ENCODE data around the gene CIITA.

DNA sequence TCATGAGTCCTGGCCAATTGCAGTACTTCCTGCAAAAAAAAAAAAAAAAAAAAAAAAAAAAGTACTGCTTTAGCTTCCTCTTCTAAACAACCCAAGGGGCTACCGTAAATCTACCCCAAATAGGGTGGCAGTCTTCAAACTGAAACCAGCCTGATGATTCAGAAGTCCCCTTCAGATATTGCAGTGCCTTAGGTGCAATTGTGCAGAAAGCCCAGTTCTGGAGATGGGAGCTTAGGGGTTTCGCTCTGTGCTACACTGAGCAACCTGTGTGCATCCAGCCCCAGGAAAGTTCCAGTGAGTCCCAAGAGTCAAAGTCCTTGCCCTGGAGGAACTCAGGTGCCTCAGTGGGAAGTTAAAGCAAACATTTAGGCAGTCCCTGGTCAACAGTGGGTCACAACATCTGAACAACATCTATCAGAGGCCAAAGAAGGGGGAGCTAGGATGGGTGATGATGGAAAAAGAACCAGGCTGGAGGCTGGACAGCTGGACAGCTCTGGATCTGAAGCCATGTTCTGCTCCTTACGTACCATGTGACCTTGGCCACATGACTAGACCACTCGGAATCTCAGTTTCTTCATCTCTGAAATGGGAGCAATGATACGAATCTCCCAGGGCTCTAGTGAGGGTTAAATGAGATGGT lies 6.7 kb upstream of the CIITA start:
- TF ChIP-seq CTCF (optimal IDR thresholded peaks at IDR 0.05 in 1 of 3, IDR thresholded peaks at IDR 0.05 in 1 of 3, conservative IDR thresholded peaks at IDR 0.05 in 1 of 3; ENCODE audit: extremely low read depth in 1 of 3, insufficient read depth in 2 of 3, low read length in 3 of 3): no peak
- TF ChIP-seq EZH2 (IDR thresholded peaks at IDR 0.05; ENCODE audit: low read length): no peak

Measured in keratinocyte (primary cell).